HFF-Myc (cell line): Measurements from ENCODE around the gene TMSB4X.
A peak's percentile ranks its signal among the peaks of the same experiment; 100 is the strongest.
"Not testable (repeated sequence)": the region's sequence is repeated elsewhere in the genome, so short reads cannot be mapped to it uniquely, and the experiment has no call there.

Experiments
- DNase-seq: peaks from one replicate; pipeline ENCODE4 v3.0.0-alpha.2; 2011; ENCODE audit warnings: low read depth; ENCODE audit errors: extremely low read depth
- H3K4me3 ChIP-seq: replicated peaks from 2 replicates; pipeline ENCODE4 v1.5.1; 2011; ENCODE audit warnings: low read depth, mild to moderate bottlenecking, control low read depth, low read length
- CTCF ChIP-seq: IDR thresholded peaks from 2 replicates; pipeline ENCODE4 v1.5.1; 2012; ENCODE audit warnings: mild to moderate bottlenecking, low read depth, low read length, control low read depth; ENCODE audit errors: missing control alignments

The TMSB4X gene

GRCh38 chrX:12972878-12973560 lies 1.9 kb upstream of the TMSB4X start:
- no peak overlapping the region for H3K4me3 ChIP-seq
- no peak for TF ChIP-seq CTCF
- no peak for DNase-seq

- H3K4me3 ChIP-seq = no peak overlapping the region
- DNase-seq = no peak
- TF ChIP-seq CTCF = no peak
These were observed 1.2 kb upstream of the TMSB4X start for GRCh38 chrX:12973561-12974304.

- DNase-seq = no peak
- H3K4me3 ChIP-seq = peak overlapping the region; percentile 85
- TF ChIP-seq CTCF = no peak
These were observed 560 bp upstream of the TMSB4X start for GRCh38 chrX:12974305-12974795.

GRCh38 chrX:12975670-12975965 lies 708 bp downstream of the TMSB4X start:
- DNase-seq = no peak
- TF ChIP-seq CTCF = no peak
- H3K4me3 ChIP-seq = peak overlapping the region; percentile 85

- DNase-seq = no peak
- H3K4me3 ChIP-seq = peak overlapping the region; percentile 85
These were observed 1.2 kb downstream of the TMSB4X start for GRCh38 chrX:12975991-12976558.

GRCh38 chrX:12976819-12977732 lies 2.2 kb downstream of the TMSB4X start:
- DNase-seq = not testable (repeated sequence)
- H3K4me3 ChIP-seq = peak overlapping the region; percentile 85

More at GRCh38 chrX:12975991-12976558, 1.2 kb downstream of the TMSB4X start:
- TF ChIP-seq CTCF = no peak
